OCI-LY3 (cell line): ENCODE results near the gene NUBPL.

Experiments used
- H2AFZ ChIP-seq: fragments of 200-600, 300-600 bp; shearing (Covaris generic); 2 replicates; pipeline ENCODE4 v1.6.0; 2014; ENCODE audit warnings: antibody characterized with exemption, low read depth, low read length
- H3K27ac ChIP-seq: fragments of 200-600, 300-600 bp; sonication (generic); 2 replicates; pipeline ENCODE4 v1.5.1; 2014; ENCODE audit warnings: mild to moderate bottlenecking, low read length, moderate library complexity, mixed read lengths
- H3K27me3 ChIP-seq: fragments of 200-600, 300-600 bp; sonication (generic); 2 replicates; pipeline ENCODE4 v1.6.1; 2014; ENCODE audit warnings: low read depth, low read length, mixed read lengths
- H3K36me3 ChIP-seq: fragments of 200-600, 300-600 bp; sonication (generic); replicated peaks from 2 replicates; pipeline ENCODE3; 2014; ENCODE audit warnings: low read depth, low read length, mixed read lengths
- H3K4me1 ChIP-seq: fragments of 300-600, 200-600 bp; sonication (generic); 2 replicates; pipeline ENCODE4 v1.6.1; 2014; ENCODE audit warnings: low read length, mixed read lengths
- H3K4me2 ChIP-seq: fragments of 200-600, 300-600 bp; sonication (generic); 2 replicates; pipeline ENCODE4 v1.6.1; 2014; ENCODE audit warnings: low read length, mixed read lengths
- H3K4me3 ChIP-seq: fragments of 300-600, 200-600 bp; sonication (generic); 2 replicates; pipeline ENCODE4 v1.5.1; 2014; ENCODE audit warnings: antibody characterized with exemption, mild to moderate bottlenecking, low read length, moderate library complexity
- H3K79me2 ChIP-seq: fragments of 300-600, 200-600 bp; shearing (Covaris generic); 2 replicates; pipeline ENCODE4 v1.6.1; 2014; ENCODE audit warnings: mild to moderate bottlenecking, low read length, mixed read lengths
- H3K9ac ChIP-seq: fragments of 300-600, 200-600 bp; shearing (Covaris generic); 2 replicates; pipeline ENCODE4 v1.6.0; 2014; ENCODE audit warnings: mild to moderate bottlenecking, low read length, moderate library complexity
- H3K9me3 ChIP-seq: fragments of 200-600, 300-600 bp; shearing (Covaris generic); 2 replicates; pipeline ENCODE4 v1.6.1; 2014; ENCODE audit warnings: low read length, mixed read lengths; ENCODE audit not compliant: insufficient read depth
- H4K20me1 ChIP-seq: fragments of 200-600, 300-600 bp; sonication (generic); 2 replicates; pipeline ENCODE4 v1.6.1; 2016; ENCODE audit warnings: low read length, mixed read lengths; ENCODE audit not compliant: insufficient read depth
- CTCF ChIP-seq: fragments of 200-600, 300-600 bp; sonication (generic); IDR thresholded peaks from 2 replicates; pipeline ENCODE4 v1.5.1; 2014; ENCODE audit warnings: antibody characterized with exemption, low read length, low read depth
- EZH2phosphoT487 ChIP-seq: fragments of 200-600 bp; shearing (Covaris generic); IDR thresholded peaks from 2 replicates; pipeline ENCODE4 v1.6.1; 2018; ENCODE audit warnings: antibody characterized with exemption, mixed run types, low read depth

Gene NUBPL

GRCh38 chr14:31690056-31690455 lies 128.9 kb downstream of the NUBPL start:
- H3K4me2 ChIP-seq: no peak overlapping the region
- H3K79me2 ChIP-seq: no peaks in the 10 kb centered on the region
- H3K4me3 ChIP-seq: no peak overlapping the region
- no peaks in the 10 kb centered on the region for H4K20me1 ChIP-seq
- H2AFZ ChIP-seq: no peak overlapping the region
- no peaks in the 10 kb centered on the region for H3K27me3 ChIP-seq
- no peak for TF ChIP-seq CTCF
- TF ChIP-seq EZH2phosphoT487: no peak
- H3K9ac ChIP-seq: no peak overlapping the region
- H3K9me3 ChIP-seq: no peaks in the 10 kb centered on the region
- no peak overlapping the region for H3K27ac ChIP-seq
- no peaks in the 10 kb centered on the region for H3K36me3 ChIP-seq
- H3K4me1 ChIP-seq: no peaks in the 10 kb centered on the region

DNA sequence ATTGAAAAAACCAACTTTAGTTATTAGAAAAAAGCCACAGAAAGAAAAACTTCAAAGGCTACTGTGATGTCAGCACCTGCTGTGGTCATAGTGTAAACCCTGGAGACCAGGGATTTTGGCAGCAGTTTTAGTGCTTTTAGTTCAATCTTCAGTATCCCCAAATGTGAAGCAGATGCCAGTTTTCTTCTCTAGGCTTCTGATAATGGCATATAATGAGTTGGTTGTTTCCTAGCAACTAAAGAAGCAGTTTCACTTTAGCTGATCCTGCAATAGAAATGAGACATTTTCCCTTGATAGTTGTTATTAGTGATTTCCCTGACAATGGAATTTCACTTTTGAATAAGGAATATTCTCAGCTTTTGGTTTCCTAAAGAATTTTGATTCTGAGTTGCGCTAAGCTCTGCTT lies 131.2 kb downstream of the NUBPL start:
- Histone ChIP-seq H3K4me2 (no peak overlapping the region), H2AFZ (no peak overlapping the region)

GRCh38 chr14:31696378-31696777 lies 135.2 kb downstream of the NUBPL start:
- H4K20me1 ChIP-seq: no peaks in the 10 kb centered on the region
- no peaks in the 10 kb centered on the region for H3K36me3 ChIP-seq
- no peaks in the 10 kb centered on the region for H3K27me3 ChIP-seq
- H3K9me3 ChIP-seq: no peaks in the 10 kb centered on the region
- no peaks in the 10 kb centered on the region for H3K4me1 ChIP-seq
- TF ChIP-seq CTCF (no peak), EZH2phosphoT487 (no peak)
- H3K79me2 ChIP-seq: no peaks in the 10 kb centered on the region
- no peak overlapping the region for H2AFZ ChIP-seq
- no peak overlapping the region for H3K27ac ChIP-seq
- no peak overlapping the region for H3K4me3 ChIP-seq
- H3K4me2 ChIP-seq: no peak overlapping the region
- no peak overlapping the region for H3K9ac ChIP-seq

More for the DNA sequence above, 131.2 kb downstream of the NUBPL start:
- Histone ChIP-seq H3K27me3 (no peaks in the 10 kb centered on the region), H3K27ac (no peak overlapping the region), H4K20me1 (no peaks in the 10 kb centered on the region), H3K9me3 (no peaks in the 10 kb centered on the region), H3K4me3 (no peak overlapping the region), H3K9ac (no peak overlapping the region), H3K79me2 (no peaks in the 10 kb centered on the region), H3K36me3 (no peaks in the 10 kb centered on the region), H3K4me1 (no peaks in the 10 kb centered on the region)
- TF ChIP-seq EZH2phosphoT487 (no peak), CTCF (no peak)

DNA sequence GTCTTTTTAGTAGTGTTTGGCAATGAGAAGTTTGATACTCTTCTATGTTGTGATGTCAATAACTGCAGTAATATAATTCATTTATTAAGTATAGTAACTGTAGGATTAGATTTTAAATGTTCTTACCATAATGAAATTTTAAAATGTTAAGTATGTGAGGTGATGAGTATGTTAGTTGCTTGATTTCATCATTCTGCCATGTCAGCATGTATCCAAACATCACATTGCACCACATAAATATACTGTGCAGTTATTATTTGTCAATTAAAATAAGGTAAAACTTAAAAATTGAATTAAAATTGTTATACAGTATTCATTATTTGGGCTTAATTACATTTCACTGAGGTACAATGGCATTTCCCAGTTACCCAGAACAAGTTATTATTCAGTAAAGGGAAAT lies 138.6 kb downstream of the NUBPL start:
- H3K4me1 ChIP-seq: no peaks in the 10 kb centered on the region
- peaks cover 12% of the 10 kb centered on the region for H3K36me3 ChIP-seq
- H4K20me1 ChIP-seq: no peaks in the 10 kb centered on the region
- no peaks in the 10 kb centered on the region for H3K79me2 ChIP-seq
- no peak overlapping the region for H3K27ac ChIP-seq
- H3K27me3 ChIP-seq: no peaks in the 10 kb centered on the region
- H3K9me3 ChIP-seq: no peaks in the 10 kb centered on the region
- no peak overlapping the region for H3K9ac ChIP-seq
- no peak overlapping the region for H2AFZ ChIP-seq
- TF ChIP-seq CTCF (no peak), EZH2phosphoT487 (no peak)
- H3K4me3 ChIP-seq: no peak overlapping the region
- no peak overlapping the region for H3K4me2 ChIP-seq
